Esophagus squamous epithelium (tissue), 4 donors: ENCODE measurements around the gene RAB40AL.

Source experiments
- POLR2A ChIP-seq, 4 donors: fragments of 450-650 bp; IDR thresholded peaks; one replicate each; pipeline ENCODE4 v1.6.1; 2017; ENCODE audit warnings: antibody characterized with exemption in 4 of 4, mild to moderate bottlenecking in 4 of 4, moderate library complexity in 3 of 4
- TF ChIP-seq, protein P1 (sequence below), 6 experiments: fragments of 450-650 bp in 4 of 6; fragments of 200-600 bp in 2 of 6; sonication (generic) in 2 of 6; IDR thresholded peaks; one replicate each; pipeline ENCODE4 v1.5.1; 2016 to 2019; ENCODE audit warnings: antibody characterized with exemption in 6 of 6, mild to moderate bottlenecking in 4 of 6, moderate library complexity in 4 of 6

- TF ChIP-seq, protein P1, sequence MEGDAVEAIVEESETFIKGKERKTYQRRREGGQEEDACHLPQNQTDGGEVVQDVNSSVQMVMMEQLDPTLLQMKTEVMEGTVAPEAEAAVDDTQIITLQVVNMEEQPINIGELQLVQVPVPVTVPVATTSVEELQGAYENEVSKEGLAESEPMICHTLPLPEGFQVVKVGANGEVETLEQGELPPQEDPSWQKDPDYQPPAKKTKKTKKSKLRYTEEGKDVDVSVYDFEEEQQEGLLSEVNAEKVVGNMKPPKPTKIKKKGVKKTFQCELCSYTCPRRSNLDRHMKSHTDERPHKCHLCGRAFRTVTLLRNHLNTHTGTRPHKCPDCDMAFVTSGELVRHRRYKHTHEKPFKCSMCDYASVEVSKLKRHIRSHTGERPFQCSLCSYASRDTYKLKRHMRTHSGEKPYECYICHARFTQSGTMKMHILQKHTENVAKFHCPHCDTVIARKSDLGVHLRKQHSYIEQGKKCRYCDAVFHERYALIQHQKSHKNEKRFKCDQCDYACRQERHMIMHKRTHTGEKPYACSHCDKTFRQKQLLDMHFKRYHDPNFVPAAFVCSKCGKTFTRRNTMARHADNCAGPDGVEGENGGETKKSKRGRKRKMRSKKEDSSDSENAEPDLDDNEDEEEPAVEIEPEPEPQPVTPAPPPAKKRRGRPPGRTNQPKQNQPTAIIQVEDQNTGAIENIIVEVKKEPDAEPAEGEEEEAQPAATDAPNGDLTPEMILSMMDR (IDR thresholded peaks at IDR 0.05), result no peak
- TF ChIP-seq POLR2A (IDR thresholded peaks at IDR 0.05), result no peak
Observed at GRCh38 chrX:102930990-102931756, 5.9 kb upstream of the RAB40AL start.
